Vagina (tissue), 2 donors: ENCODE results near the gene AKAP1. TPM values are rescaled to one million over a fixed set of nuclear protein-coding genes. Genes with fewer than 3 reads are reported as not detected.

Source experiments
- DNase-seq, 2 donors: peaks; one replicate each; pipeline ENCODE4 v3.0.0-alpha.2; 2017; ENCODE audit errors: extremely low spot score in 2 of 2
- H3K27ac ChIP-seq: fragments of 200-600 bp; sonication (generic); one replicate; pipeline ENCODE4 v1.5.1; 2019
- H3K27me3 ChIP-seq: fragments of 200-600 bp; sonication (generic); one replicate; pipeline ENCODE4 v1.5.1; 2019
- H3K36me3 ChIP-seq, 2 donors: fragments of 200-600 bp; sonication (generic); one replicate each; pipeline ENCODE4 v1.5.1; 2017 to 2019
- H3K4me1 ChIP-seq: fragments of 200-600 bp; sonication (generic); one replicate; pipeline ENCODE4 v1.5.1; 2019
- H3K4me3 ChIP-seq, 2 donors: fragments of 200-600 bp; sonication (generic); 1 replicate in 1 of 2; 2 replicates in 1 of 2; pipeline ENCODE4 v1.5.1; 2016 to 2019
- H3K9me3 ChIP-seq: fragments of 200-600 bp; sonication (generic); one replicate; pipeline ENCODE4 v1.5.1; 2019
- POLR2A ChIP-seq, 2 donors: fragments of 450-650 bp; IDR thresholded peaks; one replicate each; pipeline ENCODE4 v1.6.1; 2017; ENCODE audit warnings: antibody characterized with exemption in 2 of 2, mild to moderate bottlenecking in 2 of 2, moderate library complexity in 2 of 2
- POLR2AphosphoS5 ChIP-seq, 2 donors: sonication (generic); formaldehyde crosslinking; IDR thresholded peaks; one replicate each; pipeline ENCODE4 v1.9.0; 2017; ENCODE audit warnings: antibody characterized with exemption in 2 of 2, mild to moderate bottlenecking in 2 of 2, low read depth in 1 of 2; ENCODE audit not compliant: insufficient read depth in 1 of 2
- intact Hi-C: fragments of 100-400 bp; cut with DNase I; formaldehyde crosslinking; loops from one replicate; pipeline ENCODE4 v1.15.1; 2023
- total RNA-seq: library from RNA; depleted of rRNA; stranded (reverse); fragments of >200 nt; gene quantifications from one replicate; pipeline ENCODE4 v1.2.3, GENCODE V29; 2016
- TF ChIP-seq, protein P1 (sequence below), 3 experiments: fragments of 450-650 bp in 2 of 3; fragments of 200-600 bp in 1 of 3; sonication (generic) in 1 of 3; IDR thresholded peaks; one replicate each; pipeline ENCODE4 v1.5.1; 2017 to 2019; ENCODE audit warnings: antibody characterized with exemption in 3 of 3, mild to moderate bottlenecking in 2 of 3, moderate library complexity in 2 of 3

The AKAP1 gene
- total RNA-seq, 1 donor from 2014 or later, result 94.3 TPM

DNA sequence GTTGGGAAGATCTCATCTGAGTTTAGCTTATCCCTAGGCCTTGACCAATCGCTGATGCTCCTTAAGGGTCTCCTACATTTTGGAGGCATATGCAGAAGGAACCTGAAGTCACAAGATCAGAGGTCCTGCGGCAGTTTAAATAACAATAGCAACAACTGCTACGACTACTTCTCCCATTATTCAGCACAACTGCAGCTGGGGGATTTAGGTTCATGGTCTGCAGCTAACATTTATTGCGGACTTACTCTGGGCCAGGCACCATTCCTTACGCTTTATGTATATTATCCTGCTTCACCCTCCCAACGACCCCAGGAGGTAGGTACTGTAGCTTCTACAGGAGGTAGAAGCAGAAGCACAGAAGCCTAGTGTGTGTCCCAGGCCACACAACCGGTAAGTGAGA lies 59.5 kb downstream of the AKAP1 start:
- no peaks in the 10 kb centered on the region for H3K27me3 ChIP-seq
- H3K4me3 ChIP-seq, result no peak overlapping the region
- intact Hi-C loops, result no loop called here
- H3K9me3 ChIP-seq, result no peaks in the 10 kb centered on the region
- no peak for DNase-seq
- TF ChIP-seq POLR2AphosphoS5 (IDR thresholded peaks at IDR 0.05; ENCODE audit: insufficient read depth in 1 of 2, low read depth in 1 of 2), result no peak
- TF ChIP-seq, protein P1, sequence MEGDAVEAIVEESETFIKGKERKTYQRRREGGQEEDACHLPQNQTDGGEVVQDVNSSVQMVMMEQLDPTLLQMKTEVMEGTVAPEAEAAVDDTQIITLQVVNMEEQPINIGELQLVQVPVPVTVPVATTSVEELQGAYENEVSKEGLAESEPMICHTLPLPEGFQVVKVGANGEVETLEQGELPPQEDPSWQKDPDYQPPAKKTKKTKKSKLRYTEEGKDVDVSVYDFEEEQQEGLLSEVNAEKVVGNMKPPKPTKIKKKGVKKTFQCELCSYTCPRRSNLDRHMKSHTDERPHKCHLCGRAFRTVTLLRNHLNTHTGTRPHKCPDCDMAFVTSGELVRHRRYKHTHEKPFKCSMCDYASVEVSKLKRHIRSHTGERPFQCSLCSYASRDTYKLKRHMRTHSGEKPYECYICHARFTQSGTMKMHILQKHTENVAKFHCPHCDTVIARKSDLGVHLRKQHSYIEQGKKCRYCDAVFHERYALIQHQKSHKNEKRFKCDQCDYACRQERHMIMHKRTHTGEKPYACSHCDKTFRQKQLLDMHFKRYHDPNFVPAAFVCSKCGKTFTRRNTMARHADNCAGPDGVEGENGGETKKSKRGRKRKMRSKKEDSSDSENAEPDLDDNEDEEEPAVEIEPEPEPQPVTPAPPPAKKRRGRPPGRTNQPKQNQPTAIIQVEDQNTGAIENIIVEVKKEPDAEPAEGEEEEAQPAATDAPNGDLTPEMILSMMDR (IDR thresholded peaks at IDR 0.05), result no peak
- no peak for TF ChIP-seq POLR2A (IDR thresholded peaks at IDR 0.05)
- H3K4me1 ChIP-seq, result no peaks in the 10 kb centered on the region
- no peaks in the 10 kb centered on the region for H3K36me3 ChIP-seq
- H3K27ac ChIP-seq, result no peak overlapping the region

- Histone ChIP-seq H3K4me1 (no peaks in the 10 kb centered on the region), H3K27ac (no peak overlapping the region), H3K9me3 (no peaks in the 10 kb centered on the region), H3K27me3 (no peaks in the 10 kb centered on the region), H3K36me3 (no peaks in the 10 kb centered on the region), H3K4me3 (no peak overlapping the region)
- no peak for TF ChIP-seq POLR2AphosphoS5 (IDR thresholded peaks at IDR 0.05; ENCODE audit: insufficient read depth in 1 of 2, low read depth in 1 of 2)
- TF ChIP-seq POLR2A (IDR thresholded peaks at IDR 0.05), result no peak
- TF ChIP-seq, protein P1 (IDR thresholded peaks at IDR 0.05), result no peak
- no peak for DNase-seq
- intact Hi-C loops, result no loop called here
These were observed 60.3 kb downstream of the AKAP1 start for GRCh38 chr17:57145347-57145746.

DNA sequence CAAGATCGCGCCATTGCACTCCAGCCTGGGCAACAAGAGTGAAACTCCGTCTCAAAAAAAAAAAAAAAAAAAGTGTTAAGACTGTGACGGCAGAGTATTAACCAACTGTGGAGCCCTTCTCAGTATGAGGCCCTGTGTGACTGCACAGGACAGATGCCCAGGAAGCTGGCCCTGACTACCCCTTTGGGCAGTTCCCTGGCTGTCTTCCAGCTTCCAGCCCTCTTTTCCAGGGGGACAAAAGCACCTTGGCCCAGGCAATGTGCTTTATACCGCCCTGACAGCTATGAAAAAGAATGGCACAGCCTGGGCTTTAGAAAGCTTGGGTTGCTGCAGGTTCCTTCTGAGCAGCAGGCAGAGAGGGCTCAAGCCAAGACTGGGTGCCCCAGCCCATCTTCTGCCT lies 61.2 kb downstream of the AKAP1 start:
- DNase-seq, result no peak
- Histone ChIP-seq H3K27ac (no peak overlapping the region), H3K27me3 (no peaks in the 10 kb centered on the region), H3K4me3 (no peak overlapping the region), H3K9me3 (no peaks in the 10 kb centered on the region), H3K36me3 (no peaks in the 10 kb centered on the region), H3K4me1 (no peaks in the 10 kb centered on the region)
- intact Hi-C loops, result no loop called here
- TF ChIP-seq POLR2AphosphoS5 (IDR thresholded peaks at IDR 0.05; ENCODE audit: insufficient read depth in 1 of 2, low read depth in 1 of 2) (no peak), POLR2A (IDR thresholded peaks at IDR 0.05) (no peak)
- TF ChIP-seq, protein P1 (IDR thresholded peaks at IDR 0.05), result no peak

GRCh38 chr17:57151798-57152197 lies 66.8 kb downstream of the AKAP1 start:
- intact Hi-C loops, result no loop called here
- DNase-seq, result no peak
- TF ChIP-seq POLR2A (IDR thresholded peaks at IDR 0.05), result no peak
- TF ChIP-seq, protein P1 (IDR thresholded peaks at IDR 0.05), result no peak
- TF ChIP-seq POLR2AphosphoS5 (IDR thresholded peaks at IDR 0.05; ENCODE audit: insufficient read depth in 1 of 2, low read depth in 1 of 2), result no peak
- no peaks in the 10 kb centered on the region for H3K27me3 ChIP-seq
- H3K27ac ChIP-seq, result no peak overlapping the region
- H3K4me3 ChIP-seq, result no peak overlapping the region
- H3K9me3 ChIP-seq, result no peaks in the 10 kb centered on the region
- H3K4me1 ChIP-seq, result no peaks in the 10 kb centered on the region
- no peaks in the 10 kb centered on the region for H3K36me3 ChIP-seq

GRCh38 chr17:57152967-57153528 lies 68.0 kb downstream of the AKAP1 start:
- H3K4me1 ChIP-seq, result no peaks in the 10 kb centered on the region
- intact Hi-C loops, result no loop called here
- H3K36me3 ChIP-seq, result no peaks in the 10 kb centered on the region
- H3K27me3 ChIP-seq, result no peaks in the 10 kb centered on the region
- TF ChIP-seq, protein P1 (IDR thresholded peaks at IDR 0.05), result no peak
- no peak for TF ChIP-seq POLR2AphosphoS5 (IDR thresholded peaks at IDR 0.05; ENCODE audit: insufficient read depth in 1 of 2, low read depth in 1 of 2)
- no peak for TF ChIP-seq POLR2A (IDR thresholded peaks at IDR 0.05)
- no peak for DNase-seq
- no peaks in the 10 kb centered on the region for H3K9me3 ChIP-seq
- no peak overlapping the region for H3K4me3 ChIP-seq
- no peak overlapping the region for H3K27ac ChIP-seq
